ENCODE measurements around the gene MEGF11.

Gene MEGF11

GRCh38 chr15:66170042-66170441, 83.5 kb downstream of the MEGF11 start:
- no peak for DNase-seq (ENCODE audit: low read depth)

GRCh38 chr15:66169625-66170024, 83.9 kb downstream of the MEGF11 start:
- DNase-seq (ENCODE audit: low read depth) = no peak

- DNase-seq (ENCODE audit: low read depth) = no peak
Measured at GRCh38 chr15:66169023-66169422, 84.5 kb downstream of the MEGF11 start.

GRCh38 chr15:66167854-66168253, 85.7 kb downstream of the MEGF11 start:
- no peak for DNase-seq (ENCODE audit: low read depth)

GRCh38 chr15:66165856-66166255, 87.7 kb downstream of the MEGF11 start:
- no peak for DNase-seq (ENCODE audit: low read depth)

GRCh38 chr15:66164788-66165187, 88.8 kb downstream of the MEGF11 start:
- DNase-seq (ENCODE audit: low read depth) = no peak

- no peak for DNase-seq (ENCODE audit: low read depth)
Measured at GRCh38 chr15:66163553-66163952, 90.0 kb downstream of the MEGF11 start.

- no peak for DNase-seq (ENCODE audit: low read depth)
Measured at GRCh38 chr15:66162286-66162685, 91.3 kb downstream of the MEGF11 start.

GRCh38 chr15:66161575-66162118, 91.9 kb downstream of the MEGF11 start:
- no peak for DNase-seq (ENCODE audit: low read depth)

- DNase-seq (ENCODE audit: low read depth) = no peak
Measured at GRCh38 chr15:66161108-66161507, 92.4 kb downstream of the MEGF11 start.

GRCh38 chr15:66157507-66157906, 96.0 kb downstream of the MEGF11 start:
- no peak for DNase-seq (ENCODE audit: low read depth)

- no peak for DNase-seq (ENCODE audit: low read depth)
Measured at GRCh38 chr15:66156310-66156975, 97.1 kb downstream of the MEGF11 start.

- no peak for DNase-seq (ENCODE audit: low read depth)
Measured at GRCh38 chr15:66155065-66155464, 98.5 kb downstream of the MEGF11 start.

GRCh38 chr15:66154581-66154980, 99.0 kb downstream of the MEGF11 start:
- no peak for DNase-seq (ENCODE audit: low read depth)

GRCh38 chr15:66153549-66154415, 99.8 kb downstream of the MEGF11 start:
- DNase-seq (ENCODE audit: low read depth) = no peak

- DNase-seq (ENCODE audit: low read depth) = no peak
Measured at GRCh38 chr15:66152650-66153049, 100.9 kb downstream of the MEGF11 start.

- DNase-seq (ENCODE audit: low read depth) = no peak
Measured at GRCh38 chr15:66151809-66152208, 101.7 kb downstream of the MEGF11 start.

GRCh38 chr15:66149871-66150270, 103.7 kb downstream of the MEGF11 start:
- no peak for DNase-seq (ENCODE audit: low read depth)

GRCh38 chr15:66148187-66148586, 105.4 kb downstream of the MEGF11 start:
- DNase-seq (ENCODE audit: low read depth) = no peak

- DNase-seq (ENCODE audit: low read depth) = no peak
Measured at GRCh38 chr15:66147440-66147839, 106.1 kb downstream of the MEGF11 start.

GRCh38 chr15:66145726-66146182, 107.8 kb downstream of the MEGF11 start:
- DNase-seq (ENCODE audit: low read depth) = no peak

GRCh38 chr15:66144978-66145725, 108.4 kb downstream of the MEGF11 start:
- no peak for DNase-seq (ENCODE audit: low read depth)

Data from GM04504 (cell line).